OCI-LY3 (cell line): ENCODE measurements around the gene ACTG1.

Experiments used
- CTCF ChIP-seq: fragments of 200-600, 300-600 bp; sonication (generic); IDR thresholded peaks from 2 replicates; pipeline ENCODE4 v1.5.1; 2014; ENCODE audit warnings: antibody characterized with exemption, low read length, low read depth
- EZH2phosphoT487 ChIP-seq: fragments of 200-600 bp; shearing (Covaris generic); IDR thresholded peaks from 2 replicates; pipeline ENCODE4 v1.6.1; 2018; ENCODE audit warnings: antibody characterized with exemption, mixed run types, low read depth

- TF ChIP-seq EZH2phosphoT487 = no peak
- peak; percentile 20; the same call in 1 of the 2 replicates for TF ChIP-seq CTCF
Measured at GRCh38 chr17:81522491-81523401, 10.1 kb upstream of the ACTG1 start.
